Common myeloid progenitor, CD34-positive (primary cell): ENCODE results near the gene JUND.

Experiments
- CTCF ChIA-PET: fragments of 350-600 bp; sonication (Branson Sonifier 250); formaldehyde crosslinking; loops from one replicate; lab custom pipeline; 2021; ENCODE audit warnings: antibody characterized with exemption; lab: Charles Lee
- POLR2A ChIA-PET: fragments of 350-600 bp; sonication (Branson Sonifier 250); formaldehyde crosslinking; loops from one replicate; lab custom pipeline; 2021; ENCODE audit warnings: antibody characterized with exemption; lab: Charles Lee
- DNase-seq, 3 donors: peaks; one replicate each; pipeline versions ENCODE4 v3.0.0 to v3.0.0-alpha.2; 2013
- H3K27ac ChIP-seq, 2 experiments: 1 replicate in 1 of 2; 2 replicates in 1 of 2; pipeline ENCODE4 v1.7.0; 2013; ENCODE audit warnings: inconsistent platforms in 2 of 2, low read length in 2 of 2, mild to moderate bottlenecking in 2 of 2, low read depth in 1 of 2, moderate library complexity in 1 of 2; ENCODE audit not compliant: severe bottlenecking in 2 of 2, insufficient read depth in 1 of 2, poor library complexity in 1 of 2
- H3K27me3 ChIP-seq, 5 experiments: replicated peaks in 2 of 5; 1 replicate in 3 of 5; 2 replicates in 2 of 5; pipeline versions ENCODE4 v1.6.1 to v1.7.0; 2013; ENCODE audit warnings: low read length in 4 of 5, mild to moderate bottlenecking in 2 of 5, moderate library complexity in 2 of 5, inconsistent platforms in 1 of 5; ENCODE audit not compliant: insufficient read depth in 5 of 5, control insufficient read depth in 4 of 5
- H3K36me3 ChIP-seq, 4 experiments: 1 replicate in 2 of 4; 2 replicates in 2 of 4; pipeline versions ENCODE4 v1.6.1 to v1.7.0; 2013; ENCODE audit warnings: low read length in 3 of 4, control low read depth in 1 of 4, mild to moderate bottlenecking in 1 of 4; ENCODE audit not compliant: control insufficient read depth in 4 of 4, insufficient read depth in 4 of 4
- H3K4me1 ChIP-seq, 4 experiments: 1 replicate in 3 of 4; 2 replicates in 1 of 4; pipeline versions ENCODE4 v1.6.1 to v1.7.1; 2013; ENCODE audit warnings: low read length in 3 of 4, mild to moderate bottlenecking in 3 of 4, control low read depth in 1 of 4, inconsistent platforms in 1 of 4, moderate library complexity in 1 of 4; ENCODE audit not compliant: control insufficient read depth in 4 of 4, insufficient read depth in 4 of 4; ENCODE audit errors: control extremely low read depth in 1 of 4
- H3K4me3 ChIP-seq, 7 experiments: 1 replicate in 4 of 7; 2 replicates in 3 of 7; pipeline versions ENCODE4 v1.5.1 to v1.7.0; 2013; ENCODE audit warnings: mild to moderate bottlenecking in 7 of 7, low read length in 6 of 7, moderate library complexity in 6 of 7, inconsistent platforms in 2 of 7, low read depth in 2 of 7, control low read depth in 1 of 7; ENCODE audit not compliant: insufficient read depth in 4 of 7, control insufficient read depth in 1 of 7; ENCODE audit errors: extremely low read depth in 1 of 7
- H3K9me3 ChIP-seq, 5 experiments: 1 replicate in 4 of 5; 2 replicates in 1 of 5; pipeline versions ENCODE4 v1.6.1 to v1.7.1; 2013; ENCODE audit warnings: low read length in 4 of 5, mild to moderate bottlenecking in 2 of 5, inconsistent platforms in 1 of 5, low read depth in 1 of 5, moderate library complexity in 1 of 5; ENCODE audit not compliant: control insufficient read depth in 4 of 5, insufficient read depth in 2 of 5; ENCODE audit errors: control extremely low read depth in 1 of 5
- WGBS: methylation state at CpG from one replicate; pipeline ENCODE4 v1.1.5; 2013; ENCODE audit not compliant: insufficient coverage; 5-methylcytosine and 5-hydroxymethylcytosine counted together

The JUND gene

DNA sequence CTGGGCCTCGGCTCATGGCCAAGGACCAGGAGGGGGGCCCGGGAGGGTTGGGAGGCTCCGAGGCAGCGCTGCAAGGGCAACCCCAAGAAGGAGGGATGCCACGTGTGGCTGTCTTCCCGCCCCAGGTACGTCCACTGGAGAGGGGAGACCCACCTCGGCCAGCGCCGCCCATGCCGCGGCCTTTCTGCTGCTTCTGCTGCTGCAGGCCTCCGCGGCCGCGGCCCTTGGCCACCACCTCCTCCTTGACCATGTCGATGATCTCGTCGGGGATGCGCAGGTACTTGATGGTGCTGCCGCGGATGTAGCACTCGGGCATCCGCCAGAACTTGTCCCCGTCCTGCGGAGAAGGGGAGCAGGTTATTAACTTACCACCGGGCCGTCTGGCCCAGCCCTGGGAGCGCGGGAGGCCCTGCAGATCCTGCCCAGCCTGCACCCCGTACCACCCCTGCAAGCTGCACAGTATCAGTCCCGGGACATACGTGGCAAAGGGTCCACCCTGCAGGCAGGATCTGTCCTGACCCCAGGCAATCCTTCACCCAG lies 28.2 kb upstream of the JUND start:
- Histone ChIP-seq H3K4me1 (peaks cover 0 to 29% (median 19%) of the 10 kb centered on the region in 4 experiments), H3K9me3 (no peaks in the 10 kb centered on the region), H3K36me3 (peaks cover 3 to 80% (median 42%) of the 10 kb centered on the region in 4 experiments), H3K27me3 (no peaks in the 10 kb centered on the region), H3K4me3 (no peak overlapping the region), H3K27ac (no peak overlapping the region)
- POLR2A ChIA-PET = no interaction called here
- CTCF ChIA-PET = interaction anchor here (1.3 kb wide), 2 partner anchors 19 to 29 kb away, joined by 3 to 4 read pairs; partner anchors contain the start of gene JUND
- DNase-seq = no peak
- WGBS = 99% methylated on average over 30 of the region's 33 CpGs

DNA sequence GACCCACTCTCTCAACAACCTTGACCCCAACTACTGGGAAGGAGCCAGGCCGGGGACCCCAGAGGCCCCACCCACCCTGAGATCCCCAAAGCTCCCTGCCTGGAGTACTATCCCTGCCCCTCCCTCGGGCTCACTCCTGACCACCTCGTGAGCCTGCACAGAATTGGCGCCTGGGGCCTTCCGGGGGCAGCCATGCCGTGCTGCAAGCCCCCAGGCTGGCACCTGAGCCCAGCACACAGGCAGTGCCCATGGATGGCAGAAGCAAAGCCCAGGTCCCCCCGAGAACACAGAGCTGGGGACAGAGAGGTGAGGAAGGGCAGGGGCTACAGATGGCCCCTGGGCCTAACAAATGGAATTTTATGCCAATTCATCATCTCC lies 27.5 kb upstream of the JUND start:
- 76% methylated on average over 3 of the region's 7 CpGs for WGBS
- no peak overlapping the region for H3K4me3 ChIP-seq
- H3K27me3 ChIP-seq = no peaks in the 10 kb centered on the region
- H3K9me3 ChIP-seq = no peaks in the 10 kb centered on the region
- no peak for DNase-seq
- CTCF ChIA-PET = interaction anchor here (1.4 kb wide), 1 partner anchor 9 kb away, joined by 8 read pairs; no protein-coding TSS in a partner anchor
- H3K36me3 ChIP-seq = peaks cover 3 to 75% (median 42%) of the 10 kb centered on the region in 4 experiments
- H3K27ac ChIP-seq = no peak overlapping the region
- POLR2A ChIA-PET = no interaction called here
- H3K4me1 ChIP-seq = peaks cover 0 to 36% (median 24%) of the 10 kb centered on the region in 4 experiments

GRCh38 chr19:18308051-18308947 lies 26.9 kb upstream of the JUND start:
- no peak overlapping the region for H3K27ac ChIP-seq
- no peak overlapping the region for H3K4me3 ChIP-seq
- ChIA-PET CTCF (interaction anchor here (1.0 to 1.4 kb wide), 2 partner anchors 9 to 14 kb away, joined by 3 to 8 read pairs; no protein-coding TSS in a partner anchor), POLR2A (no interaction called here)
- WGBS = 91% methylated on average over 17 of the region's 20 CpGs
- H3K4me1 ChIP-seq = peaks cover 0 to 42% (median 31%) of the 10 kb centered on the region in 4 experiments
- peaks cover 2 to 69% (median 41%) of the 10 kb centered on the region in 4 experiments for H3K36me3 ChIP-seq
- H3K27me3 ChIP-seq = no peaks in the 10 kb centered on the region
- DNase-seq = no peak
- no peaks in the 10 kb centered on the region for H3K9me3 ChIP-seq

DNA sequence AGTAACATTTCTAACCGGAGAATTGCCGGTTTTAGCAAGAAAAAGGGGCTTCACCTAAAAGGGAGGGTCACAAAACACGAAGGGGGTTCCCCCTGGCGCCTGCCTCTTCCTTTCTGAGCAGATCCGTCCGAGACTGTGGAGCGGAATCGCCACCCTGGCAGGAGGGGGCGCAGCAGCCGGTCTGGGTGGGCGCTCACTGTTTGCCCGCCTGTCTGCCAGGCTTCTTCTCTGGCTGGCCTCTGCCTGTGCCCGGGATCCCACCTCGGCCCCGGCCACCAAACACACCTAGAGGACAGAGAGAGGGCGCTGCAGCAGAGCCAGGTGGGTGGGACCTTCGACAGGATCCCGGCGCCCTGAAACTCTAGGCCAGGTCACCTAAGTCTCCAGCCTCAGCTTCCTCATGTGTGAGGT lies 25.9 kb upstream of the JUND start:
- CTCF ChIA-PET = no interaction called here
- H3K4me1 ChIP-seq = peaks cover 0 to 52% (median 41%) of the 10 kb centered on the region in 4 experiments

GRCh38 chr19:18306888-18307260 lies 25.5 kb upstream of the JUND start:
- Histone ChIP-seq H3K4me3 (no peak overlapping the region), H3K9me3 (no peaks in the 10 kb centered on the region), H3K27me3 (no peaks in the 10 kb centered on the region), H3K4me1 (peaks cover 0 to 55% (median 42%) of the 10 kb centered on the region in 4 experiments), H3K36me3 (peaks cover 2 to 60% (median 33%) of the 10 kb centered on the region in 4 experiments), H3K27ac (no peak overlapping the region)
- ChIA-PET CTCF (interaction anchor here (0.8 kb wide), 1 partner anchor 10 kb away, joined by 5 read pairs; no protein-coding TSS in a partner anchor), POLR2A (no interaction called here)
- no peak for DNase-seq
- 100% methylated on average over 12 of the region's 14 CpGs for WGBS

More for the DNA sequence above, 25.9 kb upstream of the JUND start:
- Histone ChIP-seq H3K9me3 (no peaks in the 10 kb centered on the region), H3K27me3 (no peaks in the 10 kb centered on the region), H3K4me3 (no peak overlapping the region), H3K36me3 (peaks cover 2 to 64% (median 37%) of the 10 kb centered on the region in 4 experiments), H3K27ac (no peak overlapping the region)
- 99% methylated on average over 12 of the region's 19 CpGs for WGBS
- POLR2A ChIA-PET = no interaction called here
- no peak for DNase-seq

GRCh38 chr19:18306209-18306887 lies 24.9 kb upstream of the JUND start:
- CTCF ChIA-PET = interaction anchor here (0.8 to 2.2 kb wide), 2 partner anchors 10 to 16 kb away, joined by 5 to 18 read pairs; partner anchors contain the start of gene LSM4
- no peaks in the 10 kb centered on the region for H3K27me3 ChIP-seq
- 93% methylated on average over 22 of the region's 26 CpGs for WGBS
- no peak overlapping the region for H3K27ac ChIP-seq
- no peak overlapping the region for H3K4me3 ChIP-seq
- no peak for DNase-seq
- H3K4me1 ChIP-seq = peaks cover 0 to 55% (median 43%) of the 10 kb centered on the region in 4 experiments
- peaks cover 2 to 55% (median 29%) of the 10 kb centered on the region in 4 experiments for H3K36me3 ChIP-seq
- H3K9me3 ChIP-seq = no peaks in the 10 kb centered on the region
- POLR2A ChIA-PET = no interaction called here
